GM18499 (cell line): ENCODE measurements around the gene DERL3.

ENCODE experiments used
- ATAC-seq: cut with Tn5 transposase; IDR thresholded peaks from one replicate; pipeline ENCODE4 v1.9.1; 2021; ENCODE audit warnings: moderate number of reproducible peaks; ENCODE audit not compliant: insufficient read depth, unreplicated experiment

Gene DERL3

GRCh38 chr22:23786261-23786710 lies 52.5 kb downstream of the DERL3 start:
- no peak for ATAC-seq
